Thymus (tissue), 11 donors: ENCODE measurements around the gene DHCR7. TPM values are rescaled to one million over a fixed set of nuclear protein-coding genes. Genes with fewer than 3 reads are reported as not detected.

Source experiments
- DNase-seq, 9 donors: peaks; one replicate each; pipeline ENCODE4 v3.0.0-alpha.2; 2013; ENCODE audit warnings: low spot score in 9 of 9, low read depth in 6 of 9, missing footprints in 1 of 9
- H3K27ac ChIP-seq, 2 donors: one replicate each; pipeline ENCODE4 v1.5.1; 2013; ENCODE audit warnings: control low read depth in 1 of 2, low read depth in 1 of 2, low read length in 1 of 2, mild to moderate bottlenecking in 1 of 2, moderate library complexity in 1 of 2
- H3K27me3 ChIP-seq, 2 donors: one replicate each; pipeline ENCODE4 v1.5.1; 2013; ENCODE audit warnings: low read length in 1 of 2; ENCODE audit not compliant: control insufficient read depth in 2 of 2, insufficient read depth in 1 of 2
- H3K36me3 ChIP-seq, 2 donors: one replicate each; pipeline ENCODE4 v1.5.1; 2013; ENCODE audit warnings: low read length in 1 of 2, mild to moderate bottlenecking in 1 of 2, moderate library complexity in 1 of 2; ENCODE audit not compliant: control insufficient read depth in 2 of 2, insufficient read depth in 2 of 2
- H3K4me1 ChIP-seq, 2 donors: one replicate each; pipeline ENCODE4 v1.5.1; 2013; ENCODE audit warnings: low read length in 2 of 2; ENCODE audit not compliant: control insufficient read depth in 2 of 2, insufficient read depth in 2 of 2
- H3K4me3 ChIP-seq, 2 donors: one replicate each; pipeline ENCODE4 v1.5.1; 2013; ENCODE audit warnings: low read length in 2 of 2, control low read depth in 1 of 2, mild to moderate bottlenecking in 1 of 2
- H3K9me3 ChIP-seq, 2 donors: one replicate each; pipeline ENCODE4 v1.5.1; 2013; ENCODE audit warnings: low read length in 1 of 2, mild to moderate bottlenecking in 1 of 2; ENCODE audit not compliant: control insufficient read depth in 2 of 2, insufficient read depth in 1 of 2
- WGBS: extraction: QIAGEN DNeasy Blood & Tissue Kit; methylation state at CpG from one replicate; pipeline ENCODE4 v1.1.7; 2013; 5-methylcytosine and 5-hydroxymethylcytosine counted together
- polyA plus RNA-seq: library from polyadenylated mRNA; stranded (reverse); fragments of 200-250 nt; gene quantifications from one replicate; pipeline ENCODE4 v1.2.3, GENCODE V29; 2013
- total RNA-seq: library from RNA; stranded (reverse); fragments of 120-200 nt; gene quantifications from one replicate; pipeline ENCODE4 v1.2.4, GENCODE V29; 2013
- donor health status: healthy.

Gene DHCR7
- total and polyA plus RNA-seq, 2 donors: 4.1 to 4.5 TPM

DNA sequence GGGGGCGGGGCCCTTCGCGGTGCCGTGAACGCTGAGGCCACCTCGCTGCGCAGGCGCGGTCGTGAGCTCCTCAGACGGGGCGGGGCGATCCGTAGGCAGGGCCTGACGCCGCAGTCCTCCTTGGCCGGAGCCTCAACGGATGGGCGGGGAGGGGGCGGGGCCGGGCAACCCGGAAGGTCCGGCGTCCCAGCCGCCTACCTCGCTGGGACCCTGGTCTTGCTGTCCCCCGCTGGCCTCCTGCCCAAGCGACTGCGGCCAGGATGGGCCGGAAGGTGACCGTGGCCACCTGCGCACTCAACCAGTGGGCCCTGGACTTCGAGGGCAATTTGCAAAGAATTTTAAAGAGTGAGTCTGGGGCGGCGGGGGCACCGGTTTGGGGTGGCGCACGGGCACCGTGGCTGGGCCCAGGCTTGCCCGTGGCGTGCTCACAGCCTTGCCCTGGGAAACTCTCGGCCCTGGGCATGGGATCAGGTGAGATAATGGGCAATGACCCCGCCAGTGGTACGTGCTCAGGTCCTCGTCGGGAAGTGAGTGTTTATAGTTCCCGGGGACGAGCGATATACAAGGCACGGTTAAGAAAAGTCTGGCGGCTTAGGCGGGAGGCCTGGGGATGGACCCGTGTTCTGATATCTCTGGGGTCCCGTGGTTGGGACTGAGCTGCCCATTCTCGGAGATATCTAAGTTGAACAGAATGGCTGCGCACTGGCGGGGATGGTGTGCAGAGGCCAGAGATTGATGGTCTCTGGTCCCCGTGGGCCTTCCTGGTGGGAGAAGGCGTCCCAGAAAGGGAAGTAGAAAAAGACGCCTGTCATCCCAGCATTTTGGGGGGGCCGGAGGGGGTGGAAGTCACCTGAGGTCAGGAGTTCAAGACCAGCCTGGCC, 5.1 kb upstream of the DHCR7 start, which contains the start of gene NADSYN1:
NADSYN1 (plus strand) TSS at position 167 of the 881 bp plus-strand sequence; CDS start at position 261, 94 bp downstream.
- H3K4me3 ChIP-seq: peak within 1 kb of the TSS; percentile 74 to 95
- peak within 1 kb of the TSS; percentile 97 to 99 for H3K27ac ChIP-seq
- DNase-seq: peak; percentile 80 to 95 (median 89)
- H3K4me1 ChIP-seq: peaks cover 26 to 39% of the 10 kb centered on the region in 2 donors
- H3K9me3 ChIP-seq: no peaks in the 10 kb centered on the region
- H3K36me3 ChIP-seq: peaks cover 29 to 31% of the 10 kb centered on the region in 2 donors
- H3K27me3 ChIP-seq: no peaks in the 10 kb centered on the region
- WGBS: 1% methylated on average over 61 of the region's 61 CpGs

DNA sequence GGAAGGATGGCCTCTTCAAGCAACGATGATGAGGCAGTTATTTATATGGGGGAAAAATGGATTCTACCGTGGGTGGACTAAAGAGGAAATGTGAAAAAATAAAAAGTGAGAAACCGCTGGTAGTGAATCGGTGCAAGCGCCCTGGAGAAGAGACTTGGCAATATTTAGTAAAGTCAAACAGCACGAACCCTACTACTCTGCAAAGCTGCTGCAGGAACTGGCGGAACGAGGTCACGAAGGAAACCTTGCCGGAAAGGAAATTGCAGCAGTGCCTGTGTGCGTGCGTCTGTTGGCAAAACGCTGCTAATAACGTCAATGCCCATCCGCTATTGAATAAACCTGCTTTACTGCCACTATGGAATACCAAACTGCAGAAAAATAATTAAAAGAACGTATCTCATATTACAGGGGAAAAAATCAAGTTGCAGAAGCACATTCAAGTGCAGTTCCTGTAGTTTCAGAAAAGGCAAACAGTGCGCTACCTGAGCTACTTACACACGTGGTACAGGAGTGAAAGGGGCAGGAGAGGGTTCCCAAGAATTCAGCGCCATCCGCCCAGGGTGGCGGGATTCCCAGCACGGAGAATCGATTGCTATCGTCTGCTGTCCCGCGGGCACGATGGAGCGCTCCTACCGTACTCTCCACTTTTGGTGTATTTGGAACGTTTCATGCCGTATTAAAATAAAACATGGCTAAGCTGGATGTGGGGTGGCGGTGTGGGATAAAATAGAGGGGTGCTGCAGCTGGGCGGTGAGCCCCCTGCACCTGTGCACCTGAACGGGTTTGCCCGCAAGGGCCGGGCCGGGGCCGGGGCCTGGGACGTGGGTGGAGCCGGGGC, 4.2 kb upstream of the DHCR7 start:
- Histone ChIP-seq H3K36me3 (peaks cover 23 to 24% of the 10 kb centered on the region in 2 donors), H3K9me3 (no peaks in the 10 kb centered on the region), H3K27me3 (no peaks in the 10 kb centered on the region), H3K4me1 (peaks cover 26 to 43% of the 10 kb centered on the region in 2 donors), H3K27ac (peak overlapping the region; percentile 97 to 99), H3K4me3 (peak overlapping the region; percentile 74 to 95)
- whole genome bisulfite sequencing: 2% methylated on average over 40 of the region's 40 CpGs
- peak in 8 of 9 donors; percentile 43 to 85 (median 65) for DNase-seq

DNA sequence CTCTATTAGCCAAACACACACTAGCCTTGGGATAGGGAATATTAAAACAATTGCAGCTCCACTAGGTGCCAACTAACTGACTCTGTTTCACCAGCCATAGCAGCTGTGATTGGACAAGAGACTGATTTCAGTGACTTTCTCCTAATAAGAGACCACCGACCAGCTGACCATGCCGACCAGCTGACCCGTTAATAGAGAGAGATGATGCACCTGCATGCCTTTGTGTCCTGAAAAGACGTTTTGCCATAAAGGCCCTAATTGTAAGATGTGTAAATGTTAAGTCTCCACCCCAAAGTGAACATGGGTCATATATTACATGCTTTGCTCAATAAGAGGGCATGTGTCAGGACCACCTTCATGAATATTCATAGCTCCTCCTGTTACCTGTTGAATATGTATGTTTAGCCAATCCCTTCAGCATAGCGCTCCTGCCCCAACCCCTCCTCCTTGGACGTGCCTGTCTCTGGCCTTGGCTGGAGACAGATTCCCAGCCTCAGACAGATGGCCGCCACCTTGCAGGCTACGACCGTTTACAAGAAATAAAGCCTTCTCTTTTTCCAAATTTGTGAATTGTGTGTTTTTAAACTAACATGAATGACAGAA, 3.5 kb upstream of the DHCR7 start:
- H3K9me3 ChIP-seq: no peaks in the 10 kb centered on the region
- peak overlapping the region; percentile 74 to 95 for H3K4me3 ChIP-seq
- peak overlapping the region; percentile 53 to 99 for H3K27ac ChIP-seq
- no peaks in the 10 kb centered on the region for H3K27me3 ChIP-seq
- peaks cover 26 to 45% of the 10 kb centered on the region in 2 donors for H3K4me1 ChIP-seq
- H3K36me3 ChIP-seq: peaks cover 16 to 17% of the 10 kb centered on the region in 2 donors
- WGBS: 68% methylated on average over 9 of the region's 9 CpGs
- DNase-seq: peak in 2 of 9 donors; percentile 13 to 19

DNA sequence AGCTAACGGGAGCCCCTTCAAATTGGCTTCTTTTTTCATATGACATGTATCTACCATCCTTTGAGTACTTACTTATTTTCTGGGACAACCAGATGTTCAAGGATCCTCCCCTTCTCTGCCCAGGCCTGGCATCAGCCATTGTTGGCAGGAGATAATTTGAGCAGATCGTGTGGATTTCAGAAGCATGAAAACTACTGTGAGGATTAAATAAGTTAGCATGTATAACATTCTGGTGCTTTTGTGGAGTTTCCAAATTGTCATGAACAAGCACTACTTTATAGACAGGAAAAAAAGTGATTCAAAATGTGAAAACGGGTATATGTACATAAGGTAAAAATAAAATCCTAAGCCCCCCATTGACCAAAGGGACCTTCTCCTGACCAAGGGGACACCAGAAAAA, 2.7 kb upstream of the DHCR7 start:
- no peak overlapping the region for H3K27ac ChIP-seq
- WGBS: 99% methylated on average over 3 of the region's 3 CpGs
- H3K27me3 ChIP-seq: no peaks in the 10 kb centered on the region
- no peaks in the 10 kb centered on the region for H3K9me3 ChIP-seq
- no peak overlapping the region for H3K4me3 ChIP-seq
- peaks cover 26 to 45% of the 10 kb centered on the region in 2 donors for H3K4me1 ChIP-seq
- DNase-seq: no peak
- peaks cover 9 to 10% of the 10 kb centered on the region in 2 donors for H3K36me3 ChIP-seq

DNA sequence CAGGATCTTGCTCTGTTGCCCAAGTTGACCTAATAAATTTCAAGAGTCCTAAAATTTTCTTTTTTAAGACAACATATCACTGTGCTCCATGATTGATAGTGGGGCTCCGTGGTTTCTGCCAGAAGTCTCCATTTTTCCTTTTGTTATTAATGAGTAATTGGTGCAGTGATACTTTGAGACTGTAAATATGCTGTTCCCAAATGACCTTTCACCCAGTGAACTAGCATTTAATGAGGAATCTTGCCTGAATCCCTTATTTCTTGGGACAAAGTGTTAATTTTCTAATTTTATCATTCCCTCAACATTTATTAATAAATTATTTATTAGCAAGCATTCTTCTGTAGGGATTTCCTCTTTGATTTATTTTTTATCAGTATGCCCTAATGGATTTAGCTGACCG, 2.3 kb upstream of the DHCR7 start:
- no peak overlapping the region for H3K4me3 ChIP-seq
- no peaks in the 10 kb centered on the region for H3K27me3 ChIP-seq
- H3K27ac ChIP-seq: no peak overlapping the region
- H3K36me3 ChIP-seq: peaks cover 5 to 6% of the 10 kb centered on the region in 2 donors
- peaks cover 26 to 45% of the 10 kb centered on the region in 2 donors for H3K4me1 ChIP-seq
- H3K9me3 ChIP-seq: no peaks in the 10 kb centered on the region
- DNase-seq: no peak
- 91% methylated on average over 2 of the region's 2 CpGs for WGBS

DNA sequence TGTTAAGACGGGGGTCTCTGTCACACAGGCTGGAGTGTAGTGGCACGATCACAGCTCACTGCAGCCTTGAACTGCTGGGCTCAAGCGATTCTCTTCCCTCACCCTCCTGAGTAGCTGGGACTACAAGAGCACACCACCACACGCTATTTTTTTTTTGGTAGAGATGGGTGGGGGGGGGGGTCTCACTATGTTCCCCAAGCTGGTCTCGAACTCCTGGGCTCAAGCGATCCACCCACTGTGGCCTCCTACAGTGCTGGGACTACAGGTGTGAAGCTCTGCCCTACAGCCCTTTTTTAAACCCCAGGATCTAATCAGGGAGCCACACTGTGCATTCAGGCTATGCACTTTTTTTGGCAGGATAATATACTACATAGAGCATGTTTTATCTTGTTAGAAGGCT, 1.4 kb upstream of the DHCR7 start:
- peak overlapping the region in 1 of 2 donors; percentile 26 for H3K27ac ChIP-seq
- no peaks in the 10 kb centered on the region for H3K36me3 ChIP-seq
- peak overlapping the region; percentile 76 to 95 for H3K4me3 ChIP-seq
- 61% methylated on average over 6 of the region's 6 CpGs for WGBS
- no peaks in the 10 kb centered on the region for H3K27me3 ChIP-seq
- peaks cover 26 to 45% of the 10 kb centered on the region in 2 donors for H3K4me1 ChIP-seq
- DNase-seq: no peak
- H3K9me3 ChIP-seq: no peaks in the 10 kb centered on the region

DNA sequence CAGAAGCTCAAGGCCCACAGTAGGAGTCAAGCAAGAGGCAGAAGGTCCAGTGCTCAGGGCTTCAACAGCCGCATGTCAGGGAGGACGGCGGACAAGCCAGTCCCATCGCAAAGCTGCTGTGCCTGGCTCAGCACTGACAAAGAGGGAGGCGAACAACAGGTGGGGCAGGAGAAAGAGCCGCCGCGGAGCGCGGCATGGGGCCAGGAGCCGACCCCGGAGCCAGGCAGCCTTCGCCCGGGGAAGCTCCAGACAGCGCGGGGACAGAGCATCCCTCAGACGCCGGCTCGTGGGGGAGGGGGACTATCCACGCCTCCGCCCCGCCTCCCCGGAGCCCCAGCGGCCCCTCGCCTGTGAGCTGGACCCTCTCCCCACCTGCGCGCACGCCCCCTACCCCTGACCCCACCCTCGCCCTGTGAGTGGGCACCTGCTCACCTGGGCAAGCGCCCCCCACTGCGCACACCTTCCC, 369 bp downstream of the DHCR7 start:
- 5% methylated on average over 31 of the region's 31 CpGs for WGBS
- peaks cover 17 to 34% of the 10 kb centered on the region in 2 donors for H3K4me1 ChIP-seq

DNA sequence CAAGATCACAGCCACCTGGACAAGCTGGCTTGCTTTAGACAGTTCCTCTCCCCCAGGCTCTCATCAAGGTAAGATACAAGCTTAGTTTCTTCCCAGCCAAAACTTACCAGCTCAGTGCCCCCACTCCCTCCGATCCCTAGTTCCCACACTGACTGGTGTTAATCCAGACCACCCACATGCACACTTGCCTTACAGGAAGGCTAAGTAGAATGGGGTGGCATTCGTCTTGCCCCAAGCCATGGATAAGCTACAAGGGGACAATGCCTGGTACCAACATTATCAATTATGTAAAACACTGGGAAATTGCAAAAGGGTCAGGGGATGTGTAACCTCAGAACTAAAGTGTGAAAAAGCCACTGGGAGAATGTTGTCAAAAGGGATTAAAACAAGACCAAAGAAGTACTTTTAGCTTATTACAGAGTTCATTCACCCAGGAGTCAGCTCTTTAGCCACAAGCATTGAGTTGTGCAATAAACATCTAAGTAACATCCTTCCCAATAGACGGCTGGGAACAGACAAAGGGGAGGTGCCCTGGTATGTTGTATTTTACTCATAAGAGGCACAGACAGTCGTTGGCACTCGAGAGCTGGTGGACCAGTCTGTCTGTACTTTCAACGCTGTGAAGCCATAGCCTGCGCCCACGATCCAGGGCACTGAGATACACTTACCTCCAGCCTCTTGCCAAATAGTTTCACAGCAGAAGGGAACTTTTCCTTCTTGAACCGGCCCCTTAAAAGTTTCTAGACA, 1.1 kb downstream of the DHCR7 start:
- Histone ChIP-seq H3K4me1 (peaks cover 17 to 28% of the 10 kb centered on the region in 2 donors), H3K9me3 (no peaks in the 10 kb centered on the region), H3K36me3 (peaks cover 7 to 13% of the 10 kb centered on the region in 2 donors), H3K4me3 (peak overlapping the region in 1 of 2 donors; percentile 95), H3K27ac (no peak overlapping the region), H3K27me3 (no peaks in the 10 kb centered on the region)
- 85% methylated on average over 9 of the region's 9 CpGs for WGBS
- DNase-seq: peak in 1 of 9 donors; percentile 13

More for the DNA sequence above, 369 bp downstream of the DHCR7 start:
- H3K9me3 ChIP-seq: no peaks in the 10 kb centered on the region
- no peaks in the 10 kb centered on the region for H3K27me3 ChIP-seq
- H3K4me3 ChIP-seq: peak overlapping the region; percentile 76 to 95
- H3K27ac ChIP-seq: no peak overlapping the region
- DNase-seq: peak in 3 of 9 donors; percentile 10 to 49 (median 27)
- H3K36me3 ChIP-seq: peaks cover 7 to 13% of the 10 kb centered on the region in 2 donors
